SIG-M5 (cell line): ENCODE measurements around the gene CNTNAP3.
"Not testable (repeated sequence)": the region's sequence is repeated elsewhere in the genome, so short reads cannot be mapped to it uniquely, and the experiment has no call there.

ENCODE experiments used
- DNase-seq: peaks from one replicate; lab custom pipeline; 2025; lab: John Stamatoyannopoulos, UW

The CNTNAP3 gene

DNA sequence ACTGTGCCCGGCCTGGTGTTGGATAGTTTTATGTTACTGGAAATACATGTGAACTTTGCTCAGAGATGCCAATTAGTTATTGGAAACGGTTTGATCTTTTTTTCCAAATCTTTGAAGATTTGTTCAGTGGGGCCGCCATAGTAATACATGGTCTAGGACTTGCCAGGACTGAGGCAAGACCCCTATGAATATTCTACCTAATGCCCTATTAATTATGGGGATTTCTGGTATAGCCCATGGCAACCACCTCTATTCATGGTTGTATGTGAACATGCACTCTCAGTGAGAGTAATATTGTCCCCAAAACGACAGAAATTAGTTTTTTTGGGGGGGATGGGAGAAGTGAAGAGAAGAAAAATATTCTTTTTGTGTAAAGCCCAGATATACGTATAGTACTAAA lies 220.3 kb downstream of the CNTNAP3 start:
- not testable (repeated sequence) for DNase-seq

DNA sequence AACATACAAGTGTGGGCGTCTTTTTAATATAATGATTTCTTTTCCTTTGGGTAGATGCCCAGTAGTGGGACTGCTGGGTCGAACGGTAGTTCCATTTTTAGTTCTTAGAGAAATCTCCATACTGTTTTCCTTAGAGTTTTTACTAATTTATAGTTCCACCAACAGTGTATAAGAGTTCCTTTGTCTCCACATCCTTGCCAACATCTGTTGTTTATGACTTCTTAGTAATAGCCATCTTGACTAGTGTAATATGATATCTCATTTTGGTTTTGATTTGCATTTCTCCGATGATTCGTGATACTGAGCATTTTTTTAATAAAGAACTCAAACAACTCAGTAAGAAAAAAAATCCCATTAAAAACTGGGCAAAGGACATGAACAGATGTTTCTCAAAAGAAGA lies 225.0 kb downstream of the CNTNAP3 start:
- not testable (repeated sequence) for DNase-seq

- DNase-seq = not testable (repeated sequence)
Observed at GRCh38 chr9:39054453-39054852, 233.5 kb downstream of the CNTNAP3 start.

- DNase-seq = not testable (repeated sequence)
Observed at GRCh38 chr9:39046833-39047232, 241.1 kb downstream of the CNTNAP3 start.

GRCh38 chr9:39042352-39042803 lies 245.6 kb downstream of the CNTNAP3 start:
- not testable (repeated sequence) for DNase-seq

- not testable (repeated sequence) for DNase-seq
Observed at GRCh38 chr9:39041774-39042173, 246.2 kb downstream of the CNTNAP3 start.

DNA sequence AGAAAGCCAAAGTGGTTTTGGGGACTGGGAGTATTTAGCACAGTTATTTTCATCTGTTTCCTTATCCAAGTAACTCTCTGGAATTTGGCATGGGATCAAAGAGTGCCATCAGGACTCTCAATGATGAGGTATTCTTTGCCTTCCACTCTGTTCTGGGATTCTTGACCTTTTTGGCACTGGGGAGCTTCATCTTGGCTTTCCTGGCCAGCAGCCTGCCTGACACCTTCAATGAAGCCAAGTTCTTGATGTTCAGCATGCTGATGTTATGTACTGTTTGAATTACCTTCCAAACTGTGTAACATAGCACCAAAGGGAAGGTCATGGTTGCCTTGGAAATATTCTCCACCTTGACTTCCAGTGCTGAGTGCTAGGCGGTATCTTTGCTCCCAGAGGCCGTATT lies 248.8 kb downstream of the CNTNAP3 start:
- not testable (repeated sequence) for DNase-seq

DNA sequence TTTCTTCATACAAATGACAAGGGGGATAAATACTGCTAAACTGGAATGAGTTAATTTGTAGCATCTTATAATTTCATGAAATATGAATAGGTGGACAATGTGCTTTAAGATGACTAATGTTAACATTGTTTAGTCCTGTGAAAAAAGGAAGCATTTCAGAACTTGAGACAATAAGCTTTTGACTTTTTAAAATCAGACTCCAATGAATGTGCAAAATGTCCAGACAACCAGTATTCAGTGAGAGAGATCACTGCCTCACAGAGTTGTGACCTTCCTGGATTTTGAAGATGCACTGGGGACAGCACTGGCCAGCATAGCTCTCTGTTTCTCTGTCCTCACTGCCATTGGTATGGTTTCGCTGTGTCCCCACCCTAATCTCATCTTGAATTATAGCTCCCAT lies 249.7 kb downstream of the CNTNAP3 start:
- not testable (repeated sequence) for DNase-seq

DNA sequence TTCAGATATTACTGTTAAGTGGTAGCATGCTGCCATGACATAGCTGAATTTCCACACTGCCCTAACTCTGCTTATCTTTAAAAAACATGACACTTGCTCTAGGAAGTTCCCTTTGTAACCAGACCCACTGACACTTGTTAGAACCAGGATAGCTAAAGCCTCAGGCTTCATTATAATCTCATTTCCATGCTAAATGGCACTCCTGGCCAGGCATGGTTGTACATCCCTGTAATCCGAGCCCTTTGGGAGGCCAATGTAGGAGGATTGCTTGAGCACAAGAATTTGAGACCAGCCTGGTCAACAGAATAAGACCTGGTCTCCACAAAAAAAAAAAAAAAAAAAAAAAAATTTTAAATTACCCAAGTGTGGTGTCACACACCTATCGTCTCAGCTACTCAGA lies 254.1 kb downstream of the CNTNAP3 start:
- DNase-seq = not testable (repeated sequence)

GRCh38 chr9:39030204-39031019 lies 257.6 kb downstream of the CNTNAP3 start:
- DNase-seq = not testable (repeated sequence)

- not testable (repeated sequence) for DNase-seq
Observed at GRCh38 chr9:39028855-39029254, 259.1 kb downstream of the CNTNAP3 start.

DNA sequence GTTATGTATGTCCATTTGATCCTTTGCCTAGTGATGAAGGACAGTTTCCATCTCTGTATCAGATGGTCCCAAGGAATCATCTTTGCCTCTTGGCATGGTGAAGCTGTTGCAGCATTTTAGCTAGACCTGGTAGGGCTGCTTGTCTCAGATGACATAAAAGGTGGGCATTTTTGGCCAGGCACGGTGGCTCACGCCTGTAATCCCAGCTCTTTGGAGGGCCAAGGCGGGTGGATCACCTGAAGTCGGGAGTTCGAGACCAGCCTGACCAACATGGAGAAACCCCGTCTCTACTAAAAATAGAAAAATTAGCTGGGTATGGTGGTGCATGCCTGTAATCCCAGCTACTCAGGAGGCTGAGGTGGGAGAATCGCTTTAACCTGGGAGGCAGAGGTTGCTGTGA lies 259.8 kb downstream of the CNTNAP3 start:
- DNase-seq = not testable (repeated sequence)

DNA sequence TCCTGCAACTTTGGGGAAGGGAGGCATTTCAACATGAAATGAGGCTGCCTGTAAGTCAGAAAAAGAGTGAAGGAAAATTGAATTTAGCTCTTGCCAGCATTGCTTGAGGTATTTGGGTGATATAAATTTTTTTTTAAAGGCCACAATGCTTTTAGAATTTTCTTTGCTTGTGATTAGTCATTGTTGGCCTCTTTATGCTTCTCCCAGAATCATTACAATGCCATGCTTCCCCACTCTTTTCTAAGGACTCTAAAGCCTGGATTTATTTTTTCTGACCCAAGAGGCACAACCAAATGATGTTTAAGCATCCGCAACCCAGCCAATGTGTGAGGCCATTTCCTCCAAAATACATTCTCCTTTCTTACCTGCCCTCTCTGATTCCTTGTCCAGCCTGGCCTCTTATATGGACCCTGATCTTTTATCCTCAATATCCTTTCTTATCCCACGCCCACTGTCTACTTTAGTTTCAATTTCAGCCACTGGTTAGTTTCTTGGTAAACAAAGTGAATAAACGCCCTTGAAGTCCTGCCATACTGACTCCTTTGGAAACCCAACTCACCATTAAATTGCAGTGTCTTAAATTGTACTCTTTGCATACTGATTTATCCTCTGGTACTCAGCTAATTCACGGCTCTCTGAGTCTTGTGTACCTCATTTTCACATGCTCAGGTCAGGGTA lies 261.9 kb downstream of the CNTNAP3 start:
- DNase-seq = not testable (repeated sequence)
